ENCODE measurements around the gene DCTD. TPM values are rescaled to one million over a fixed set of nuclear protein-coding genes. Genes with fewer than 3 reads are reported as not detected.

Gene DCTD
- total RNA-seq, 1 donor = 110 TPM

DNA sequence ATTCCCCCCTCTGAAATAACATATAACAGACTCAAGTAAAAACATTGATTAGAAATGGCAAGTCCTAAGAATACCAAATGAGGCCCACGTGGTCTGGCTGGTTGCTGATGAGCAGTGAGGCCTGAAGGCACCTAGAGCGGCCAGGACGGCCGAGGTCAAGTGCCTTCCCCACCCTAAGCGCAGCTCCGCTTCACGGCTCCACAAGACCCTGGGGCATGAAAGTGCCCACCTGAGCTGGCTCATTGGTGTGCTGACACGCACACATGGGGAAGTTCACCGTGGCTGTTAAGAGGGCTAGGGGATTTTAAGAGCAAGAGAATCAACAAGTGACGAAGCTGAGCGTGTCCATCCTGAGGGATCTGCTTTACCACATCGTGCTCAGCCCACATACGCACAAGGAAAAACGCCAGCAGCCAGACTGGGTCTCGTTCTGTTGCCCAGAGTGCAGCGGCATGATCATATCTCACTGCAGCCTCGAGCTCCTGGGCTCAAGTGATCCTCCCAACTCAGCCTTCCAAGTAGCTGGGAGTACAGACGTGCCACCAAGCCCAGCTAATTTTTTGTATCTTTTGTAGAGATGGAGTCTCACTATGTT, 22.4 kb downstream of the DCTD start:
- Histone ChIP-seq H3K4me1 (ENCODE audit: insufficient read depth, low read length) (no peaks in the 10 kb centered on the region), H3K36me3 (ENCODE audit: insufficient read depth, low read length) (peaks cover 80% of the 10 kb centered on the region), H4K20me1 (ENCODE audit: insufficient read depth, low read length) (peaks cover 4% of the 10 kb centered on the region), H3K9me3 (ENCODE audit: low read depth, low read length) (no peaks in the 10 kb centered on the region), H2AFZ (ENCODE audit: low read length) (no peak overlapping the region), H3K4me3 (ENCODE audit: insufficient read depth, low read length) (no peak overlapping the region), H3K4me2 (ENCODE audit: insufficient read depth, low read length) (no peak overlapping the region), H3K27ac (ENCODE audit: low read depth, low read length) (no peak overlapping the region), H3K27me3 (ENCODE audit: insufficient read depth, low read length) (no peaks in the 10 kb centered on the region), H3K79me2 (ENCODE audit: insufficient read depth, low read length) (peaks cover 28% of the 10 kb centered on the region)
- no peak for DNase-seq (ENCODE audit: insufficient read length, low spot score, missing footprints)
- TF ChIP-seq, protein P1, sequence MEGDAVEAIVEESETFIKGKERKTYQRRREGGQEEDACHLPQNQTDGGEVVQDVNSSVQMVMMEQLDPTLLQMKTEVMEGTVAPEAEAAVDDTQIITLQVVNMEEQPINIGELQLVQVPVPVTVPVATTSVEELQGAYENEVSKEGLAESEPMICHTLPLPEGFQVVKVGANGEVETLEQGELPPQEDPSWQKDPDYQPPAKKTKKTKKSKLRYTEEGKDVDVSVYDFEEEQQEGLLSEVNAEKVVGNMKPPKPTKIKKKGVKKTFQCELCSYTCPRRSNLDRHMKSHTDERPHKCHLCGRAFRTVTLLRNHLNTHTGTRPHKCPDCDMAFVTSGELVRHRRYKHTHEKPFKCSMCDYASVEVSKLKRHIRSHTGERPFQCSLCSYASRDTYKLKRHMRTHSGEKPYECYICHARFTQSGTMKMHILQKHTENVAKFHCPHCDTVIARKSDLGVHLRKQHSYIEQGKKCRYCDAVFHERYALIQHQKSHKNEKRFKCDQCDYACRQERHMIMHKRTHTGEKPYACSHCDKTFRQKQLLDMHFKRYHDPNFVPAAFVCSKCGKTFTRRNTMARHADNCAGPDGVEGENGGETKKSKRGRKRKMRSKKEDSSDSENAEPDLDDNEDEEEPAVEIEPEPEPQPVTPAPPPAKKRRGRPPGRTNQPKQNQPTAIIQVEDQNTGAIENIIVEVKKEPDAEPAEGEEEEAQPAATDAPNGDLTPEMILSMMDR (IDR thresholded peaks at IDR 0.05; ENCODE audit: extremely low read depth, low read depth, low read length) = no peak

DNA sequence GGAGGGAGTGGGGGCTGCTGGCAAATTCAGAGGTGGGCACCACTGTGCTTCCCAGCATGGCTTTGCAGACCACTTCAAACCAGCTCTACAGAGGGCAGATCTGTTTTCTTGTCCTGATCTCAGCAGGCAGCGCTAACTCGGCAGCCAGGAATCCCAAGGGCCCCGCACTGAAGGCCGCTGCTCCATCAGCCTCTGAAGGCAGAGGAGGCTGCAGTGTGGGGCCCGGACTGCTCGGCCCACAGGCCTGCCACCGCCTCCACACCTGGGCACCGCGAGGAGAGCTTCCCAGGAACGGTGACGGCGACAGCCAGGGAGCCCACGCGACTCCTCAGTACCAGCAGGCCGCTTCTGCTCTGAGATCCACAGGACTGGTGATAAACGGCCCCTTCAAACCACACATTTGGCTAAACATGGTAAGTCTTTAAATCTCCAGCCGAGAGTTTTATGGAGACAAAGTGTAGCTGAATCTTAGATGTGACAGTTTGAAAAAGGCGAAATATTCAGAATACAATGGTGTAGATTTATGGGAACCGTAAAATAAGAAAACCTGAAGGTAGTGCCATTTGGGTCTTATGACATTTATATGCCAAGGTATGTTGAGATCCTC, 23.6 kb downstream of the DCTD start:
- Histone ChIP-seq H2AFZ (ENCODE audit: low read length) (no peak overlapping the region), H4K20me1 (ENCODE audit: insufficient read depth, low read length) (peaks cover 3% of the 10 kb centered on the region), H3K79me2 (ENCODE audit: insufficient read depth, low read length) (peaks cover 25% of the 10 kb centered on the region), H3K27ac (ENCODE audit: low read depth, low read length) (no peak overlapping the region), H3K27me3 (ENCODE audit: insufficient read depth, low read length) (no peaks in the 10 kb centered on the region), H3K36me3 (ENCODE audit: insufficient read depth, low read length) (peaks cover 83% of the 10 kb centered on the region), H3K4me1 (ENCODE audit: insufficient read depth, low read length) (no peaks in the 10 kb centered on the region), H3K9me3 (ENCODE audit: low read depth, low read length) (no peaks in the 10 kb centered on the region), H3K4me2 (ENCODE audit: insufficient read depth, low read length) (no peak overlapping the region), H3K4me3 (ENCODE audit: insufficient read depth, low read length) (no peak overlapping the region)
- TF ChIP-seq, protein P1 (IDR thresholded peaks at IDR 0.05; ENCODE audit: extremely low read depth, low read depth, low read length) = no peak
- no peak for DNase-seq (ENCODE audit: insufficient read length, low spot score, missing footprints)

DNA sequence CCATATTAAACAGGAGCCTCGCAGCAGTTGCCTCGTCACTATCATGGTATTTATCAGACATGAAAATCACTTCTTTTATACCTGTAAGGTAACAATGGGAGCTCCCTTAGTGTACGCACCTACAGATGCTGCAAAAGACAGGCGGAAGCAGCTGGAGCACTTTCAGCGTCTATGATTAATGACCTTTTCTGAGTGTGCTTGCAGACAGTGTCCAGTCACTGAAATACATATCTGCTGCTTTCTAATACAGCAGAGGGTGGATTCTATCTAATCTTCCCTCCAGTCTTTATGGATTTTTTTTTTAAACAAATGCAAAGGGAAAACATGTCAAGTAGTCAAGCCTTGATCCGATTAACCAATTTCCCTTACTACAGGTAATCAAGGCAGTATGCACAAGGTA, 24.1 kb downstream of the DCTD start:
- Histone ChIP-seq H3K4me3 (ENCODE audit: insufficient read depth, low read length) (no peak overlapping the region), H3K27me3 (ENCODE audit: insufficient read depth, low read length) (no peaks in the 10 kb centered on the region), H3K4me1 (ENCODE audit: insufficient read depth, low read length) (no peaks in the 10 kb centered on the region), H4K20me1 (ENCODE audit: insufficient read depth, low read length) (peaks cover 3% of the 10 kb centered on the region), H3K79me2 (ENCODE audit: insufficient read depth, low read length) (peaks cover 21% of the 10 kb centered on the region), H3K9me3 (ENCODE audit: low read depth, low read length) (no peaks in the 10 kb centered on the region), H3K4me2 (ENCODE audit: insufficient read depth, low read length) (no peak overlapping the region), H2AFZ (ENCODE audit: low read length) (no peak overlapping the region), H3K36me3 (ENCODE audit: insufficient read depth, low read length) (peaks cover 83% of the 10 kb centered on the region), H3K27ac (ENCODE audit: low read depth, low read length) (no peak overlapping the region)
- no peak for DNase-seq (ENCODE audit: insufficient read length, low spot score, missing footprints)
- TF ChIP-seq, protein P1 (IDR thresholded peaks at IDR 0.05; ENCODE audit: extremely low read depth, low read depth, low read length) = no peak

DNA sequence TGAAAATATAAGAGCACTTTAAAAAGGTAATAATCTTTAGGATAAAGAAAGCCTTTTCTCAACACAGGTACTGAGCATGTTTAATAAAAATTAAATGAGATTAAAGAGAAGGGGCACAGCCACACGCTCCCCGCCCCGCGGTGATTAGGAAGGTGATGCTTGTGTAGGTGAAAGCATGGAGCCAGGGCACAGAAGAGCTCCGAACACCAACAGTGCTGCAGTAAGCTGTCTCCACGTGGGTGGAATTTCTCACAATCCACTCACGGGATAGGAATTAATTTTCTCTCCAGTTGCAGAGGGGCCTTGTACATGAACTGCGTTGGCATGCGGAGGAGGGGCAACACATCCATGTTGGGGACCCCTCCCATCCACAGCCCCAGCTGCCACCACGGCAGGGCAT, 27.0 kb downstream of the DCTD start:
- no peaks in the 10 kb centered on the region for H3K4me1 ChIP-seq (ENCODE audit: insufficient read depth, low read length)
- no peak overlapping the region for H3K27ac ChIP-seq (ENCODE audit: low read depth, low read length)
- peaks cover 85% of the 10 kb centered on the region for H3K36me3 ChIP-seq (ENCODE audit: insufficient read depth, low read length)
- no peak overlapping the region for H3K4me3 ChIP-seq (ENCODE audit: insufficient read depth, low read length)
- no peaks in the 10 kb centered on the region for H3K27me3 ChIP-seq (ENCODE audit: insufficient read depth, low read length)
- no peak overlapping the region for H2AFZ ChIP-seq (ENCODE audit: low read length)
- no peak for DNase-seq (ENCODE audit: insufficient read length, low spot score, missing footprints)
- no peak overlapping the region for H3K4me2 ChIP-seq (ENCODE audit: insufficient read depth, low read length)
- TF ChIP-seq, protein P1 (IDR thresholded peaks at IDR 0.05; ENCODE audit: extremely low read depth, low read depth, low read length) = no peak
- H4K20me1 ChIP-seq (ENCODE audit: insufficient read depth, low read length) = no peaks in the 10 kb centered on the region
- no peaks in the 10 kb centered on the region for H3K9me3 ChIP-seq (ENCODE audit: low read depth, low read length)
- H3K79me2 ChIP-seq (ENCODE audit: insufficient read depth, low read length) = peaks cover 4% of the 10 kb centered on the region

Measured in osteoblast (primary cell).